HG03175 (cell line): ENCODE data around the gene TUBA4B.

Experiments
- ATAC-seq: cut with Tn5 transposase; IDR thresholded peaks from one replicate; pipeline ENCODE4 v1.9.1; 2021; ENCODE audit warnings: mild to moderate bottlenecking, moderate library complexity; ENCODE audit not compliant: unreplicated experiment

The TUBA4B gene

DNA sequence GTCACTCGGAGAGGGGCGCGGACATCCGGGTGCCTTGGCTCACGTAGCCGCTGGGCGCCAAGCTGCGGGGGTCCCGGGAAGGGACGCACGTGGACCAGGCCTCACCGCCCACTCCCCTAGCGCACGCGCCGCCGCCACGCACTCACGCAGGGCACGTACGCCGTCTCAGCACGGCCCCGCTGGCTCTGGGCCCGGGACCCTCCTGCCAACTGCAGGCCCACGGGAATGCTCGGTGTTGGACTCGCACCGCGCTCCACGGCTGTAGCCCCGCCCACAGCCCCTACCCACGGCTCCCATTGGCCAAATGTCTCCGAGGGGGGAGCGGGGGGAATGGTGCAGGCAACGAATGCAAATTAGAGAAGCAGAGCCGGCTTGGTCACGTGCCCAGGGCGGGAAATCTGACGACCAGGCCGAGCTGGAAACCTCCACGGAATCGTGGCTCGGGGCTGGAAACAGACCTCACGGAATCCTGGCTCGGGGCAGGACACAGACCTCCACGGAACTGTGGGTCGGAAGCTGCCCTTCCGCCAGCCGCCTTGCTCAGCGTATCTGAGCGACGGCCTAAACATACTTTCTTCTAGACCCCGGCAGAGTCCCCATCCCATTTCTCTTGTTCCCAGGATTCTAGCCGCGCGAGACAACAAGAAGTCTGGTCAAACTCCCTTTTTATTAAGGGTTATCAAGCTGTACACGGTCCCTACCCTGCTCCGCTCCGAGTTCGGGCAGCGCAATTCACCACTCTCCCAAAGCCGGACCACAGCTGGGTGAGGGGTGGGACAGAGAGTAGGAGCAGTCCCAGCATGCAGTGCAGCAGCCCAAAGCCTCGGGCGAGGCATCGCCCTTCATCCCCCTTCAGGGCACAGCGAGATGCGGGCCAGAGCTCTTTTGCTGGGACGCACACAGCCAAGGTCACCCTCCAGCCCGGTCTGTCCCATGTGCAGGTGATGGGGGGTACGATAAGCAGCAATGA lies 34.0 kb upstream of the TUBA4B start, which contains the start of gene ABCB6:
Gene ABCB6 (minus strand): TSS at position 227 of the 970 bp plus-strand sequence. CDS start 285 bp downstream, outside the sequence.
- ATAC-seq, result peak; percentile 85

DNA sequence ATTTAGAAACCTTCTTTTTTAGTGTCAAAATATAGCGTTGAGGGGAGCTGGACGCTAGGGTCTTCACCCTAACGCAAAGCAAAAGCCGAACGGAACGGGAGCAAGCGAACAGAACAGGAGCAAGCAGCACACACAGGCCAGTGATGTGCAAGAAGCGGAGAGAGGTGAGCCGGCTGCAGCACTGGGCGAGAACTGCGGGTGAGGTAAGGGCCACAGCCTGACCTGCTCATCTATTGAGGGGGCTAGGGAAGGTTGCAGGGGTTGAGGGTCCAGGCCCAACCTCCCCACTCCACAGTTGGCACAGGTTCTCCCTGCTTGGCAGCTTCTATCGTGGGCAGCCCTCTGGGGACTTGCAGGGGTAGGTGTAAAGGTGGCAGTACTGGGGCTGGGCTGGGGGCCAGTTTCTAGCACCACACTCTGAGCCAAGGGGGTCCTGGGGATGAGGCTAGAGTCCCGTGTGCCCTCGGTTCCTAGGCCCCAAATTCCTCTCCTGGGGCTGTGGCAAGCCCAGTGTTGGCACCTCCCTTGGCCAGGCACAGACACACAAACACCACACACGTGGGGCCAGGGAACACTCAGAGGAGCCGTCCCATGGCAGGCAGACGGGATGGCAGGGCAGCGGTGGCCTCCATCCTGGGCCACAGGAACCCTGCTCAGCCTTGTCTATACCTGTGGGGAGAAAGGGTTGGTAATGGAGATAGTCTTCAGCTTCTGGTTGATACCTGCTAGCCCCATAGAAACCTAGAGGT lies 33.1 kb upstream of the TUBA4B start:
- no peak for ATAC-seq

DNA sequence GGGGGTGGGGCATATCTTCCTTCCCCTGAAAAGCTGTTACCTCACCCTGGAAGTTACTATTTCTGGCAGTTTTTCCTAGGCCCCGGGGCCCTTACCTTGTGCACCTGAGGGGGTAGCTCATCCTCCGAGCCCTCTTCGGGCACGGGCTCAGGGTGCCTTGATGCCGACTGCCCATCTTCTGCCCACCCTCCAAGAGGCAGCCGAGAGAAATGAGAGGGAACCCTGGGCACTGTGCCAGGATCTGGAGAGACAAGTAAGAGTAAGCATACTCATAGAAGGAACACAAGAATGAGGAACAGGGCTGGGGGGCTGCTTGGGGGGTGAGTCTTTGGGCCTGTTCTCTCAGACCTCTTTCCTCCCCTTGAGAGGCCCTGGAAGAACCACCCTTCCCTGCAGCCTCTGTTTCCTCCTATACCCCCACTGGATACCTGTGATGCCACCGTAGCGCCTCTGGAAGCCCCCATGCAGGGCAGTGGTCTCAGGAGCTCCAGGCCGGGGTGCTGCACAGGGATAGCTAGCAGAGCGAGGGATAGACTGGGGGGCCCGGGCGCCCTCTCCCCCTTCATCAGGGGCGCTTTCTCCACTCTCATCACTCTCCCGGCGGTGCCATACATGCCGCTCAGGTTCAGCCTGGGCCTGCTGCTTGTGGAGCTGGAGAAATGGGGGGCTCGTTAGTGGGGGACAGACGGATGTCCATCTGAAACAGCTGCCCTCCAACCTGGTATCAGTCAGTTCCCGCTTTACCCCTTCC lies 32.2 kb upstream of the TUBA4B start:
- ATAC-seq, result no peak

DNA sequence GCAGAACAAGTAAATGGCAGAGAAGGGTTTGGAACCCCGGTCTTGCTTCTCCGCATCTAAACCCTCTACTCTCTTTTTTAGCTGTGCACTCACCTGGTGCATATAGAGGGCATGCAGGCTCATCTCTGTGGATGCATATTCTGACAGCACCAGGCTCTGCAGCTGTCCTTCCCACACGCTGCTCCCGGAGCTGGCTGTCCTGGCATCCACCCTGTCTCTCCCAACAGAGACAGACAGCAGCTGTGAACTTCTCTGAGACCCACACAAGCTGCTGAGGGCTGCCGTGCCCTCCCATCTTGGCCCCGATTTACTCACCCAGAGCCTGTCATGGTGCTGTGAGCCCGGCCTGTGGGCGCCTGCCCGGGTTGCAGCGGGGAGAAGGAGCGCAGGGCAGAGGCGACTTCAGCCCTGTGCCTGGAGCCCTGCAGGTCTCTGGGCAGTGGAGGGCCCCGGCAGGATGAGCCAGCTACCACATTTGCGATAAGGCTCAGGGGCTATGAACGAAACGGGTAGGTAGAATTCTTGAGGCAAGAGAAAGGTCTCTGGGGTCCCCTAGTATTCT lies 31.0 kb upstream of the TUBA4B start:
- ATAC-seq, result no peak

DNA sequence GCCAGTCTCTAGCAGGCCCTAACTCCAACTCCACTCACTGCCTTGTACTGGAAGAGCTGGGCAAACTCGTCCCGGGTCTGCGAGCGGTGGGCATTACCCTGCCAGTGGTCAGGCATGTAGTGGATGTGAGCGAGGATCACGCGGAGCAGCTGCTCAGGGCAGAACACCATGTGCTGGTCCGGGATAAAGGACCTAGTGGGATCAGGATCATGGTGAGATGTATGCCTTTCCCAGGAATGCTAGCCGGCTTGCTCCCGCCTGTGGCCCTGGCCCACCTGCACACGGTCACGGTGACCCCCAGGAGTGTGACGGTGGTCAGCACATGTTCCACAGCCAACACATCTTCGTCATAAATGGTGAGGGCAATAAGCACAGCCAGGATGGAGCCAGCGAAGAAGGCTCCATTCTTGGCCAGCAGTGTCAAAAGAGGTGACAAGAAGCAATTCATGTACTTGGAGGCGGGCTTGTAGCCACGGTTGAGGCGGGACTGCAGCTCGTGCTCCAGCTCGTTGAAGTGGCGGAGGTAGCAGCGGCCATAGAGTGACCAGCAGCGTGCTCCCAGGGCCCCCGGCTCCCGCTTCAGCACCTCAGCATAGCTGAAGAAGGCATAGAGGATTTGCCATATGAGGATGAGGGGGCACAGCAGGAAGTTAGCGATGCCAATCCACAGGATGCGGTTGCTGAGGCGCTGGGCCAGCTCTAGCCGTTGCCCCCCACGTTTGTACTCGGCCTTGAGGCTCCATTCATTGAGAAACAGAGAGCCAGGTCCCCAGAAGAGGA lies 29.0 kb upstream of the TUBA4B start:
- ATAC-seq, result no peak

DNA sequence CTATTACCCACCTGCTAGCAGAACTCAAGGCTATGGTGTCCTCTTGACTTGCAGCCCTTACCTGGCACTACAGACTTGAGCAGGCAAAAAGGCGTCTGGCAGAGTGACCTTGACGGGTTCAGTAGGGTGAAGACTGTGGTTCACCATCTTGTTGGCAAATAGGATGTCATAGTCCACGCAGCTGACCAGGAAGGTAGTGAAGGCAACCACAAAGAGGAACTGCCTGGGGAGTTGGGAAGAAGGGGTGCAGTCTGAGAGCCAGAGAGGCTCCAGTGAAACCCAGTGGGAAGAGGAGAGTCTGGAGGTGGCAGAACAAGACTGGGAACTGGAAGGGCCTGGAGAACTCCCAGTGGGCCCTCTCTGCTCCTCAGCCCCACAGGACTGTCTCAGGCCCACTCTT lies 27.7 kb upstream of the TUBA4B start:
- no peak for ATAC-seq

DNA sequence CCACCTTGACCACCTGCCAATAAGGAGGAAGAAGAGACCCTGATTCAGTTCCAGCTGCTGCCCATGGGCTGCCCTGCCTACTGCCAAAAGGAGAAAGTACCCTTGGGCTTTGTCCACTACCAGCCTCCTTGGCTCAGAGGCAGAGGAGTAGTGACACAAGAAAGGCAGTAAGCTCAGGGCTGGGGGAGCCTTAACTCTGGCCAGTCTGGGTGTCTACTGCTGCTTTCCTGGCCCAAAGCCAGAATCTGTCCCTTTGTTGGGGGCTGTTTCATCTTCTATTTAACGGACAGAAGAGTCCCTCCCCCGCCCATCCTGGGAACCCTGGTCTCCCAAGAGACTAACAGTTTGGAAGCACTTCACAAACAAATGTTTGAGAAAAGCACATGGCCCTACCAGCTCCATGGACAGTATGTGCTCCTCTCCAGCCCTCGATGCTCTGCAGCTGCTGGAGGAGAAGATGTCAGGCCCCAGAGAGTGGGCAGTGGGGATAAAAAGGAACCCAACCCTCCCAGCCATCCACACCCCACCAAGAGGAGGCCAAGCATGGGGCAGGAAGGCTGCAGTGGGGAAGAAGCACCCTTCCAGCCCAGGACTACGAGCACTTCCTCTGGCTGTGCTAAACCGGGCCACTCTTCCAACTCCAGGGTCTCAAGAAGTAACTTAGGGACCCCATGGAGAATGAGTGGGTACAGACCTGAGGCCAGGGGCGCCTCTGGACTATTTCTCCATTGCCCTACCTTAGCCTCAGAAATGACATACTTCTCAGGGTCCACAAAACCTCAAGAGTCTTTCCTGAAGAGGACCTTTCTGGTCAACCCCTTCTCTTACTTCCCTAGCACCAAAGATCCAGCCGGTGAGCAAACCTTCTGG lies 24.8 kb upstream of the TUBA4B start:
- ATAC-seq, result no peak

DNA sequence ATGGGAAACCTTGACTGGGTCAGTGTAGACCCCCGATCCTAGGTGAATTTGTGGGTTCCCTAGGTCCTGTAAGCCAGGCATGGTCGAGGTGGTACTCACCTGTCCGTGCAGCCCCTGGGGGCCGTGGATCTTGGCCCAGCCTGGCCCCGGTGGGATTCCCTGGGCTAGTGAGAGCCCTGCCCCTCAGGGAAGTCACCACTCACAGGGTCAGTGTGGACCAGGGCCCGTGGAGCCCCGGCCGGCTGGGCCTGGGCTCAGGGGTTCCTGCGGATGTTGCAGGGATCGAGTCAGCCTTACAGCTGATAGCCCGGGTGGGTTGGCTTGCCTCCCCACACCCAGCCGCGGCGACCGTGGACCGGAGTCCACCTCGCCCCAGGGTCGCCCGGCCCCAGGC lies 24.1 kb upstream of the TUBA4B start:
- peak; percentile 7 for ATAC-seq

DNA sequence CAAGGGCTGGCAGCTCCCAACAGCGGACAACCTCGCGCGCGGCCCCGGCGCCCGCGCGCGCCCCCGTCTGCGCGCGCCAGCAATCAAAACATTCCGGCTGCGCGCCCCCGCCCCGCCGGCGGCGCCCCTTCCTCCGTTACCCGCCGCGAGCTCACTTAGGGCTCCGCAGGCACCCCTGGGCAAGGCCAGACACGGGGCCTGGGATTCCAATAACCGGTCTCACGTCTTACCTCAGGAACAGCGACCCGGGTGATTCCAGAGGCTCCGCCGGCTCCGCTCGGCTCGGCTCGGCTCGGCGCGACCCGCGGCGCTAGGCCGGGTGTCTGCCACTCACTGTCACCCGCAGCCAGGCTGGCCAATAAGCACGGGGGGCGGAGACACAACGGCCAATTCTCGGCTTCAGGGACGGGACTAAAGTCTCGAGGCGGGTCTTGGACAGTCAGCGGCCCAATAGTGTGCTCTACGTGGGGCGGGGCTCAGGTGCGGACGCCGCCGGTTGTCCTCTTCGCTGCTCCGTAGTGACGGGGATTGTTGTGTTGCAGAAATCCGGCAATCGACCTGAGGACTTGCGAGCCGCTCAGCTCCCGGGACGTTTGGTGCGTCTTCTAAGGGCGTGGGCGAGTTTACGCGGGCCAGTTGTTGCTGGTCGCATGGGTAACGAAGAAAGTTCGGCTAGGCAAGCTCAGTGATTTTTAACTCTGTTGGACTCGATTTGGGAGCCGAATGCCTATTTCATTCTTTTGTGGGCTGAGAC lies 23.6 kb upstream of the TUBA4B start, which contains the start of the genes ANKZF1 and ATG9A:
Gene ANKZF1 (plus strand): TSS at position 502 of the 754 bp plus-strand sequence. CDS start 452 bp downstream, outside the sequence.
Gene ATG9A (minus strand): TSS at position 332 of the 754 bp plus-strand sequence. CDS start 1,612 bp downstream, outside the sequence.
- ATAC-seq, result peak; percentile 98

DNA sequence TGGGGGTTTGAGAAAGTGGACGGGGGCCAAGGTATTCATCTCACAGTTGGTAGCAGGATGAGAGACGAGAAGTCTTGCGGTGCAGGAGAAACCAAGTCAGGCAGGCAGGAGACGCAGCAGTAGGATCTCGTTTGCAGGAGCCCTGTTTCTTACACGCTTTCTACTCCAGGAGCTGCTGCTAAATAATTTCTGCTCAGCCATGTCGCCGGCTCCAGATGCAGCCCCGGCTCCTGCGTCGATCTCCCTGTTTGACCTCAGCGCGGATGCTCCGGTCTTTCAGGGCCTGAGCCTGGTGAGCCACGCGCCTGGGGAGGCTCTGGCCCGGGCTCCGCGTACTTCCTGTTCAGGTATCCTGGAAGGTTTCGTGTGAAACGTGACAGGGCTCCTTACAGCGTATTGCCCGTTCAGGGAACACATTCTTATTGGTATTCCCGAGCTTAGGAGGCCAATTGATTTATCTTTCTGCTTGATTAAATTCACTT lies 22.9 kb upstream of the TUBA4B start:
- ATAC-seq, result no peak

DNA sequence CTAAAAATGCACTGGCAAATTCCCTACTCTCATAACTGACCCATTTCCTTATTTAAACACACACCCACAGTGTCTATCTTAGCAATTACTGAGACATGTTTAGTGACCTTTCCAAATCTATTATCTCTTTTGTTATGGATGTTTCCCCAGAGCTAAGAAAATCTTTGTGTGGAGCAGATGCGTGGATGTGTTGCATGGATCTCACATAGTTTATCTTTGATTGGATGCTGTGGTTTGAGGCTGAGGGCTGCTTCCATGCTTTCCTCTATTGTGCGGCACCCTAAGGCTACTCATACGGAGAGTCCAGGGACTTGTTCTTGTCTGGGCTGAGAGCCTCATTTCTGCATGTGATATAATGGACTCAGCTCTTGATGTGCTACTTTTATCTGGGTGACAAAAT lies 18.7 kb upstream of the TUBA4B start:
- no peak for ATAC-seq

DNA sequence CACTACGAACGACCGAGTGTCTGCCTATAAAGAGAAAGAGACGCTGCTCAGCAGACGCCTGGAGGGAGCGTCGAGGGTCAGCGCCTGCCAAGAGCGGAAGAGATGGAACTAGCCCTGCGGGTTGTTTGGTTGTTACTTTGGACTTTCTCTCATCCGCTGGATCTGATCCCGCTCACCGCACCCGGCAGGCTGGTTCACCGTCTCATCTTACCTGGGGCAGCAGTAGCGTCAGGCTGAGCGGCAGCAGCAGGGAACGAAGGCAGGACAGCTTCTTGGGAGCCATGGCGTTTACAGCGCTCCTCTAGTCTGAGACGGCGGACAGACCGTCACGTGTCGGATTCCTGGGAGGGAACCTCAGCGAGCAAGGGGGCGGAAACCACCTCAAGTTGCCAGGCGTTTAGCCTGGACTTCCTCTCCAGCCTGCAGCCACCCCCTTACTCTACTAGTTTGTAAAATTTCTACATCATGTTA lies 9.7 kb upstream of the TUBA4B start:
- ATAC-seq, result no peak

DNA sequence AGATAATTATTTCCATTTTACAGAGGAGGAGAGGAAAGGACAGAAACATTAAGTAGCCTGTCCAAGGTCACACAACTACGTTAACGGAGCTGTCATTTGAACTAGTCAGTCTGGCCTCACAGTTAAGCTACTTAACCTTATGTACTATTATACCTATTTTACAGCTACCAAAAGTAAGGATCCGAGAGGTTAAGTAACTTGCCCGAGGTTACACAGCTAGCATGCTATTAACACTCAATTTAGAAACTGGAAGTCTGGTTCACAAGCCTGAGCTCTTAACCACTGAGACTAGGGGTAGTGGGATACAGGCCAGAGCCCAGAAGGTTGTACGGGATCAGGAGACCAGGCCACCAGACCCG lies 8.3 kb upstream of the TUBA4B start:
- no peak for ATAC-seq

DNA sequence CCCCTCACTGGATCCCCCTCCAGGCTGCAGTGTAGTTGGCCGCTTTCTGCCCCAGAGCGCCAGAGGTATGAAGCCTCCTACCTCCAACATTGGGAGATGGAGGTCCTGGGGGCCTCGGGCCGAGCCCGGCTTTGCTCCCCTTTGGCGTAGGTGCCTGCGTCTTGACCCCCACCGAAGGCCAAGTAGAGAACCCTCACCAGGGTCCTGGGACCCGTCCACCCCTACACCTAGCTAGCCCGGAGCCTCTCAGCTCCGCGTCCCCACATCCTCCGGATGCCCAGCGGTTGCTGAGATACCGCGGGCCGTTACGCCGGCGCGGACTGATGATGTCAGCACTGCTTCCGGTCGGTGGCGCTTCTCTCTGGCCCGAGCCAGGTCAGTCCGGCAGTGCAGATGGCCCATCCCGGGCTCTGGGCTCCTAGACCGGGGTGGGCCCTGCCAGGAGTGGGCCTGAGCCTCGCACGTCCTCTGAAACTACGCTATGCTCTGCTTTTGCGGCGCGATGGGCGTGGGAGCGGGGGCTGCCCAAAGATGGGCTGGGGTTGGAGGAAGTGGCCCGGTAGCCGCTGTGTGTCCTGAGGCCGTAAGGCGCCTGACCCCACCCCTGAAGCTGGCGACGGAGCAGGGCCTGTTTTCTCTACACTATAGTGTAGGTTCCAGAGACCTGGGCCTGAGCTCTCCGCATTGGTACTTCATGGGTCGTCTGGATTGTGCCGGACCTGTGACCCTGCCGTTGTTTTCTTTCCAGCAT lies 7.7 kb upstream of the TUBA4B start, which contains the start of the genes GLB1L and STK16:
Gene GLB1L (minus strand): TSS at position 297 of the 751 bp plus-strand sequence. CDS start 1,871 bp downstream, outside the sequence.
Gene STK16 (plus strand): TSS at position 332 of the 751 bp plus-strand sequence. CDS start 521 bp downstream, outside the sequence.
- peak; percentile 65 for ATAC-seq

DNA sequence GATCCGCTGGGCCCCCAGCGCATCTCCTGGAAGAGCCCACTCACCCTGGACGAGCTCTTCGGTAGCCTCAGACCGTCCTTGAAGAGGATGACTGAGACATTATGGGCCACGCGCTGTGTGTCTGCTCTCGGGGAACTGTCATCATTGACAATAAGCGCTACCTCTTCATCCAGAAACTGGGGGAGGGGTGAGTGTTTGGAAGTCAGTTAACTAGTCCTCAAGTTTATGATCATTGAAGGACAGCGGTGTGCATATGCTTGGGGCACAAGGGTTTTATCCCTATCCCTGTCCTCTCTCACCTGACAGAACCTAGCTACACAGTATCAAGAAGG lies 7.2 kb upstream of the TUBA4B start:
- ATAC-seq, result no peak

DNA sequence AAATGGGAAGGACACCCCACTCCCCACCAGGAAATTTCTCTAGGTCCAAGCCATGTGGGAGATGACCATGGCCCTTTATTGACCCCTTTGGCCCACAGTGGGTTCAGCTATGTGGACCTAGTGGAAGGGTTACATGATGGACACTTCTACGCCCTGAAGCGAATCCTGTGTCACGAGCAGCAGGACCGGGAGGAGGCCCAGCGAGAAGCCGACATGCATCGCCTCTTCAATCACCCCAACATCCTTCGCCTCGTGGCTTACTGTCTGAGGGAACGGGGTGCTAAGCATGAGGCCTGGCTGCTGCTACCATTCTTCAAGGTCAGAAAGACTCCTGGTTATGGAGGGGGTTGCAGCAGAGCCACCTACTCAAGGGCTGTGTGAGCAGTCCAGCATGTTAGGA lies 6.5 kb upstream of the TUBA4B start:
- ATAC-seq, result no peak
